GM12878 (cell line): ENCODE data around the gene BCAR3. TPM values are rescaled to one million over a fixed set of nuclear protein-coding genes. Genes with fewer than 3 reads are reported as not detected.

Experiments used
- ATAC-seq: fragments of 200-7000 bp; cut with Tn5 transposase; 3 replicates; pipeline ENCODE4 v1.9.1; 2020; ENCODE audit warnings: mild to moderate bottlenecking, moderate library complexity
- BruUV-seq: library from RNA; stranded (reverse); fragments of 400-500 nt; replicated peaks from 2 replicates; lab custom pipeline; 2021; lab: Mats Ljungman, UMichigan
- CTCF ChIA-PET: fragments of 300-600 bp; sonication (Branson Sonifier 250); formaldehyde crosslinking; extraction: SDS; loops from one replicate; lab custom pipeline; 2021; ENCODE audit warnings: inconsistent platforms; lab: Yijun Ruan, JAX
- POLR2A ChIA-PET: fragments of 350-600 bp; formaldehyde crosslinking; extraction: SDS; loops from one replicate; lab custom pipeline; 2021; ENCODE audit warnings: inconsistent platforms; lab: Charles Lee
- RAD21 ChIA-PET: fragments of 300-600 bp; sonication (Branson Sonifier 250); formaldehyde crosslinking; loops from one replicate; lab custom pipeline; 2023; ENCODE audit warnings: antibody characterized with exemption; ENCODE audit not compliant: unreplicated experiment; lab: Charles Lee
- SMC1A ChIA-PET: fragments of 300-600 bp; sonication (Branson Sonifier 250); formaldehyde crosslinking; loops from one replicate; lab custom pipeline; 2023; ENCODE audit not compliant: unreplicated experiment, uncharacterized antibody; lab: Charles Lee
- DNase-seq: peaks from one replicate; pipeline ENCODE4 v3.0.0-alpha.2; 2011; ENCODE audit warnings: low read depth, low spot score
- FAIRE-seq: peaks from 3 replicates; lab custom pipeline; 2011; peaks lifted over from hg19 to GRCh38; lab: Jason Lieb, UNC
- H2AFZ ChIP-seq: 2 replicates; pipeline ENCODE4 v1.6.0; 2011; ENCODE audit warnings: low read depth, low read length, control low read depth; ENCODE audit not compliant: control insufficient read depth
- H3K27ac ChIP-seq: 2 replicates; pipeline ENCODE4 v1.5.1; 2011; ENCODE audit warnings: control low read depth; ENCODE audit not compliant: control insufficient read depth, insufficient read depth
- H3K27me3 ChIP-seq, 2 experiments: replicated peaks in 1 of 2; 2 replicates each; pipeline versions ENCODE4 v1.6.0 to v1.6.1; 2011; ENCODE audit warnings: low read length in 1 of 2; ENCODE audit not compliant: control insufficient read depth in 2 of 2, insufficient read depth in 2 of 2
- H3K36me3 ChIP-seq, 2 experiments: 2 replicates each; pipeline ENCODE4 v1.5.1; 2011; ENCODE audit warnings: low read length in 1 of 2; ENCODE audit not compliant: control insufficient read depth in 2 of 2, insufficient read depth in 2 of 2
- H3K4me1 ChIP-seq: 2 replicates; pipeline ENCODE4 v1.6.1; 2011; ENCODE audit warnings: mild to moderate bottlenecking, low read length, moderate library complexity, mixed read lengths; ENCODE audit not compliant: control insufficient read depth, insufficient read depth
- H3K4me2 ChIP-seq: 2 replicates; pipeline ENCODE4 v1.6.0; 2011; ENCODE audit warnings: control low read depth; ENCODE audit not compliant: control insufficient read depth, insufficient read depth
- H3K4me3 ChIP-seq: fragments of 200-600 bp; sonication (generic); 2 replicates; pipeline ENCODE4 v1.5.1; 2016
- H3K79me2 ChIP-seq: 2 replicates; pipeline ENCODE4 v1.6.0; 2011; ENCODE audit warnings: low read length; ENCODE audit not compliant: control insufficient read depth, insufficient read depth
- H3K9ac ChIP-seq: 2 replicates; pipeline ENCODE4 v1.8.0; 2011; ENCODE audit warnings: low read length, control low read depth, mixed read lengths; ENCODE audit not compliant: control insufficient read depth, insufficient read depth
- H3K9me3 ChIP-seq: replicated peaks from 3 replicates; pipeline ENCODE4 v1.5.1; 2011; ENCODE audit warnings: mild to moderate bottlenecking, low read length; ENCODE audit not compliant: control insufficient read depth, insufficient read depth
- H4K20me1 ChIP-seq: 2 replicates; pipeline ENCODE4 v1.6.0; 2011; ENCODE audit not compliant: control insufficient read depth, insufficient read depth
- CREM ChIP-seq: IDR thresholded peaks from 2 replicates; pipeline ENCODE4 v1.6.1; 2014; ENCODE audit warnings: antibody characterized with exemption, low read depth
- HDAC6 ChIP-seq: fragments of 200-600 bp; sonication (generic); IDR thresholded peaks from one replicate; pipeline ENCODE4 v1.8.0; 2017; ENCODE audit warnings: antibody characterized with exemption; ENCODE audit not compliant: unreplicated experiment
- MEF2B ChIP-seq: fragments of 450-650 bp; IDR thresholded peaks from 2 replicates; pipeline ENCODE4 v1.6.1; 2018; ENCODE audit warnings: mild to moderate bottlenecking, moderate library complexity; ENCODE audit not compliant: partially characterized antibody, poor library complexity, severe bottlenecking
- NFIC ChIP-seq: IDR thresholded peaks from 2 replicates; pipeline ENCODE4 v1.6.1; 2012; ENCODE audit warnings: low read depth, mild to moderate bottlenecking, inconsistent platforms, low read length, moderate library complexity
- PRDM15 ChIP-seq: fragments of 450-650 bp; formaldehyde crosslinking; IDR thresholded peaks from 2 replicates; pipeline ENCODE4 v1.4.0; 2020; ENCODE audit warnings: mild to moderate bottlenecking, moderate library complexity
- SMC3 ChIP-seq: IDR thresholded peaks from 2 replicates; pipeline ENCODE4 v1.6.1; 2011; ENCODE audit warnings: low read length, improper control_type of control experiment, borderline replicate concordance
- ZNF24 ChIP-seq: fragments of 450-650 bp; IDR thresholded peaks from 2 replicates; pipeline ENCODE4 v1.6.1; 2017; ENCODE audit warnings: antibody characterized with exemption, mild to moderate bottlenecking
- WGBS: methylation state at CpG from one replicate; pipeline ENCODE4 v1.1.6; 2016; ENCODE audit warnings: low lambda C conversion rate; ENCODE audit not compliant: insufficient replicate concordance, insufficient coverage; ENCODE audit errors: missing lambda C conversion rate; 5-methylcytosine and 5-hydroxymethylcytosine counted together
- in situ Hi-C: fragments of 300-500 bp; cut with MboI; formaldehyde crosslinking; loops from 9 replicates; pipeline ENCODE4 v1.14.3; 2018; ENCODE audit warnings: mixed read lengths
- intact Hi-C: fragments of 100-400 bp; cut with micrococcal nuclease; formaldehyde crosslinking; loops from one replicate; pipeline ENCODE4 v1.14.2; 2022; ENCODE audit not compliant: unreplicated experiment
- polyA plus RNA-seq, 11 experiments: library from polyadenylated mRNA; depleted of rRNA in 4 of 11; unstranded in 6 of 11; stranded (reverse) in 5 of 11; fragments of >200 nt; fragmentation: Nextera tagmentation in 4 of 11; fragmentation: Illumina TruSeq in 1 of 11; extraction: Ambion mirVana in 4 of 11; extraction: Trizol in 1 of 11; gene quantifications; 1 replicate in 1 of 11; 2 replicates in 10 of 11; pipeline versions ENCODE4 v1.2.1 to v1.2.3, GENCODE V29; 2011 to 2016; ENCODE audit warnings: inconsistent platforms in 2 of 11, missing spikeins in 2 of 11, low read depth in 1 of 11
- total RNA-seq, 4 experiments: library from RNA; depleted of rRNA in 3 of 4; stranded (reverse); fragments of >200 nt in 3 of 4; fragmentation: Illumina TruSeq in 1 of 4; extraction: Trizol in 1 of 4; gene quantifications; 2 replicates each; pipeline versions ENCODE4 v1.2.1 to v1.2.3, GENCODE V29; 2013 to 2021
- TF ChIP-seq, protein P1 (sequence below): IDR thresholded peaks from 2 replicates; pipeline ENCODE4 v1.6.1; 2012; ENCODE audit warnings: improper control_type of control experiment, low read depth, low read length; ENCODE audit not compliant: insufficient replicate concordance
- TF ChIP-seq, protein P2 (sequence below): IDR thresholded peaks from 2 replicates; pipeline ENCODE4 v1.6.1; 2011; ENCODE audit warnings: mild to moderate bottlenecking, low read depth, low read length, moderate library complexity; ENCODE audit not compliant: insufficient replicate concordance
- TF ChIP-seq, protein P3 (sequence below): IDR thresholded peaks from 2 replicates; pipeline ENCODE4 v1.6.1; 2012; ENCODE audit warnings: low read length, inconsistent platforms

Gene BCAR3
- total and polyA plus RNA-seq, 10 of the 15 experiments (the other 5 are each of a cell fraction or from before 2014, with no cell fraction given): 1.3 to 6.6 (median 1.8) TPM

DNA sequence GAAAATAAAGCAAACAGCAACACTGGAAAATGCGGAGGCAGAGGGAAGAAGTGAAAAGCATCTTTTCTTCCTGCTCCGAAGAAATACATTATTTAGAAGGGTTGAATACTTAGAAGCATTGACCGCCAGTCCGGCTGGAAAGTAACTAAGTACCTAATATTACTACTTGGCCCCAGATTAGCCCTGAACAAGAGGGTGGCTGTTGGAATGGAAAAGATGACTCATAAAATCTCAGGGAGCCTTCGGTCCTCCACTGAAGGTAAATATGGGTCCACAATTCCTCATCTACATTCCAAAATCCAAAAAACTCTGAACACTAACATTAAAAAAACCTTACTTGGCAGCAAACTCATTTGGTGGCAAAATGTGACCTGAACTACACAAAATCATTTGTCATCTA, 40.1 kb downstream of the BCAR3 start:
- Histone ChIP-seq H3K27me3 (no peaks in the 10 kb centered on the region), H3K4me3 (no peak overlapping the region), H3K9me3 (no peaks in the 10 kb centered on the region), H3K9ac (no peak overlapping the region), H4K20me1 (no peaks in the 10 kb centered on the region), H2AFZ (no peak overlapping the region), H3K27ac (no peak overlapping the region), H3K4me1 (0 out of 2 replicates have a peak, but pooled peaks cover 3% of the 10 kb centered on the region), H3K36me3 (no peaks in the 10 kb centered on the region; a peak in 1 of 4 replicates), H3K4me2 (no peak overlapping the region), H3K79me2 (no peaks in the 10 kb centered on the region)
- SMC1A ChIA-PET: interaction anchor here (1.0 to 18.3 kb wide), 6 partner anchors 11 to 203 kb away, joined by 3 to 505 read pairs (median 10); no protein-coding TSS in a partner anchor
- DNase-seq (no peak), ATAC-seq (no peak), FAIRE-seq (no peak)
- RAD21 ChIA-PET: no interaction called here
- BruUV-seq: no TSS peak
- in situ Hi-C loops: no loop called here
- WGBS: 92% methylated on average over 5 of the region's 5 CpGs
- POLR2A ChIA-PET: no interaction called here
- intact Hi-C loops: no loop called here
- CTCF ChIA-PET: interaction anchor here (1.2 to 4.8 kb wide), 4 partner anchors 13 to 175 kb away, joined by 3 to 23 read pairs (median 4); no protein-coding TSS in a partner anchor
- TF ChIP-seq HDAC6 (no peak), PRDM15 (CRISPR knock-in tag) (no peak), ZNF24 (no peak), CREM (no peak), NFIC (no peak), SMC3 (no peak), MEF2B (no peak)
- TF ChIP-seq, protein P1, sequence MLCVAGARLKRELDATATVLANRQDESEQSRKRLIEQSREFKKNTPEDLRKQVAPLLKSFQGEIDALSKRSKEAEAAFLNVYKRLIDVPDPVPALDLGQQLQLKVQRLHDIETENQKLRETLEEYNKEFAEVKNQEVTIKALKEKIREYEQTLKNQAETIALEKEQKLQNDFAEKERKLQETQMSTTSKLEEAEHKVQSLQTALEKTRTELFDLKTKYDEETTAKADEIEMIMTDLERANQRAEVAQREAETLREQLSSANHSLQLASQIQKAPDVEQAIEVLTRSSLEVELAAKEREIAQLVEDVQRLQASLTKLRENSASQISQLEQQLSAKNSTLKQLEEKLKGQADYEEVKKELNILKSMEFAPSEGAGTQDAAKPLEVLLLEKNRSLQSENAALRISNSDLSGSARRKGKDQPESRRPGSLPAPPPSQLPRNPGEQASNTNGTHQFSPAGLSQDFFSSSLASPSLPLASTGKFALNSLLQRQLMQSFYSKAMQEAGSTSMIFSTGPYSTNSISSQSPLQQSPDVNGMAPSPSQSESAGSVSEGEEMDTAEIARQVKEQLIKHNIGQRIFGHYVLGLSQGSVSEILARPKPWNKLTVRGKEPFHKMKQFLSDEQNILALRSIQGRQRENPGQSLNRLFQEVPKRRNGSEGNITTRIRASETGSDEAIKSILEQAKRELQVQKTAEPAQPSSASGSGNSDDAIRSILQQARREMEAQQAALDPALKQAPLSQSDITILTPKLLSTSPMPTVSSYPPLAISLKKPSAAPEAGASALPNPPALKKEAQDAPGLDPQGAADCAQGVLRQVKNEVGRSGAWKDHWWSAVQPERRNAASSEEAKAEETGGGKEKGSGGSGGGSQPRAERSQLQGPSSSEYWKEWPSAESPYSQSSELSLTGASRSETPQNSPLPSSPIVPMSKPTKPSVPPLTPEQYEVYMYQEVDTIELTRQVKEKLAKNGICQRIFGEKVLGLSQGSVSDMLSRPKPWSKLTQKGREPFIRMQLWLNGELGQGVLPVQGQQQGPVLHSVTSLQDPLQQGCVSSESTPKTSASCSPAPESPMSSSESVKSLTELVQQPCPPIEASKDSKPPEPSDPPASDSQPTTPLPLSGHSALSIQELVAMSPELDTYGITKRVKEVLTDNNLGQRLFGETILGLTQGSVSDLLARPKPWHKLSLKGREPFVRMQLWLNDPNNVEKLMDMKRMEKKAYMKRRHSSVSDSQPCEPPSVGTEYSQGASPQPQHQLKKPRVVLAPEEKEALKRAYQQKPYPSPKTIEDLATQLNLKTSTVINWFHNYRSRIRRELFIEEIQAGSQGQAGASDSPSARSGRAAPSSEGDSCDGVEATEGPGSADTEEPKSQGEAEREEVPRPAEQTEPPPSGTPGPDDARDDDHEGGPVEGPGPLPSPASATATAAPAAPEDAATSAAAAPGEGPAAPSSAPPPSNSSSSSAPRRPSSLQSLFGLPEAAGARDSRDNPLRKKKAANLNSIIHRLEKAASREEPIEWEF: no peak
- TF ChIP-seq, protein P2, sequence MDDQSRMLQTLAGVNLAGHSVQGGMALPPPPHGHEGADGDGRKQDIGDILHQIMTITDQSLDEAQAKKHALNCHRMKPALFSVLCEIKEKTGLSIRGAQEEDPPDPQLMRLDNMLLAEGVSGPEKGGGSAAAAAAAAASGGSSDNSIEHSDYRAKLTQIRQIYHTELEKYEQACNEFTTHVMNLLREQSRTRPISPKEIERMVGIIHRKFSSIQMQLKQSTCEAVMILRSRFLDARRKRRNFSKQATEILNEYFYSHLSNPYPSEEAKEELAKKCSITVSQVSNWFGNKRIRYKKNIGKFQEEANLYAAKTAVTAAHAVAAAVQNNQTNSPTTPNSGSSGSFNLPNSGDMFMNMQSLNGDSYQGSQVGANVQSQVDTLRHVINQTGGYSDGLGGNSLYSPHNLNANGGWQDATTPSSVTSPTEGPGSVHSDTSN: no peak
- TF ChIP-seq, protein P3, sequence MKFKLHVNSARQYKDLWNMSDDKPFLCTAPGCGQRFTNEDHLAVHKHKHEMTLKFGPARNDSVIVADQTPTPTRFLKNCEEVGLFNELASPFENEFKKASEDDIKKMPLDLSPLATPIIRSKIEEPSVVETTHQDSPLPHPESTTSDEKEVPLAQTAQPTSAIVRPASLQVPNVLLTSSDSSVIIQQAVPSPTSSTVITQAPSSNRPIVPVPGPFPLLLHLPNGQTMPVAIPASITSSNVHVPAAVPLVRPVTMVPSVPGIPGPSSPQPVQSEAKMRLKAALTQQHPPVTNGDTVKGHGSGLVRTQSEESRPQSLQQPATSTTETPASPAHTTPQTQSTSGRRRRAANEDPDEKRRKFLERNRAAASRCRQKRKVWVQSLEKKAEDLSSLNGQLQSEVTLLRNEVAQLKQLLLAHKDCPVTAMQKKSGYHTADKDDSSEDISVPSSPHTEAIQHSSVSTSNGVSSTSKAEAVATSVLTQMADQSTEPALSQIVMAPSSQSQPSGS: no peak
